Right ventricle myocardium superior (tissue), 1 donor: ENCODE data around the gene ECM1. TPM values are rescaled to one million over a fixed set of nuclear protein-coding genes. Genes with fewer than 3 reads are reported as not detected.

Experiments used
- ATAC-seq: fragments of 200-7000 bp; cut with Tn5 transposase; one replicate; pipeline ENCODE4 v1.9.1; 2020; ENCODE audit warnings: mild to moderate bottlenecking; ENCODE audit not compliant: poor library complexity
- DNase-seq: peaks from one replicate; pipeline ENCODE4 v3.0.0-alpha.2; 2020
- intact Hi-C: fragments of 100-400 bp; cut with DNase I; formaldehyde crosslinking; loops from one replicate; pipeline ENCODE4 v1.11.2; 2022
- total RNA-seq: library from RNA; stranded (reverse); fragmentation: NEBNext Ultra II Directional; extraction: Animal tissue kit (Norgen Biotek cat#: 25700); gene quantifications from one replicate; pipeline ENCODE4 v1.2.1, GENCODE V29; 2021
- donor health status: DM: no; HTN: yes; CAD: no; lungs with severe emphysema.

ECM1 gene
- total RNA-seq, 1 donor from 2014 or later: 16.7 TPM

DNA sequence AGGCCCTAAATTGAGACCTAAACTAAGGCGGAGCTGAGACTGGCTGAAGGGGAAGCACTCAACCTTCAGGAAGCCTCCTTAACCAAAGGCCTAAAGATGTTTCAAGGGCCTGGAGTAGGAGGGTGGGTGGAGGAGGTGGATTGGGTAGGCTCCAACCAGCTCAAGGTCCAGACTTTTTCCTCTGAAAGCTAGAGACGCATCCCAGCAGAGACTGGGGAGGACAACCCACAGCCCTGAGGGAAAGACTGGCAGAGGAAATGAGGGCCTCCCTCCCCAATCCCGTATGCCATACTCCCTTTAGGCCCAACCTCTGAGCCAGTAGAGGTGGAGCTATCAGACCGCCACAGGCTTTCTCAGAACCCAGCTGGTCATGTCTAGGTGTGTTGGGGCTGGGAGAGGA lies 1.1 kb downstream of the ECM1 start:
- ATAC-seq (peak; percentile 22), DNase-seq (peak; percentile 4)
- intact Hi-C loops: no loop called here

- ATAC-seq: no peak
- intact Hi-C loops: no loop called here
- peak; percentile 31 for DNase-seq
Measured at GRCh38 chr1:150511551-150511950, 3.6 kb downstream of the ECM1 start.

- peak; percentile 32 for DNase-seq
- intact Hi-C loops: no loop called here
- ATAC-seq: no peak
Measured at GRCh38 chr1:150511985-150512660, 4.2 kb downstream of the ECM1 start.

DNA sequence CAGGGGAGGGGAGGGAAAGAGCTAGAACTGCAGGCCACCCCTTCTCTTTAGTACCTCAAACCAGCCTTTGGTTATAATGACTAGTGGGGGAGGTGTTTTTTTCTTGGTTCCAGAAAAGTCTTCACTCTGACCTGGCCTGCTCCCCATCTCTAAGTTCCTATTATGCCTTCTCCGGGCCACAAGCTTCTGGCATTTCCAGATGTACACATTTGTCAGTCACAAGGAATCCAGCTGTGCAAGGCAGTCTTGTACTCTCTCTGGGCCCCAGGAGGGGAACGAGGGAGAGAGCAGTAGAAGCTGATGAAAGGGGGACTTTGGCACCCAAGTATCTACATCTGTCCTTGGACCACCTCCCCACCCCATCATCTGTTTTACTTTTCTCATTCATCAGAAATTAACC lies 4.9 kb downstream of the ECM1 start:
- ATAC-seq: no peak
- intact Hi-C loops: no loop called here
- peak; percentile 8 for DNase-seq

DNA sequence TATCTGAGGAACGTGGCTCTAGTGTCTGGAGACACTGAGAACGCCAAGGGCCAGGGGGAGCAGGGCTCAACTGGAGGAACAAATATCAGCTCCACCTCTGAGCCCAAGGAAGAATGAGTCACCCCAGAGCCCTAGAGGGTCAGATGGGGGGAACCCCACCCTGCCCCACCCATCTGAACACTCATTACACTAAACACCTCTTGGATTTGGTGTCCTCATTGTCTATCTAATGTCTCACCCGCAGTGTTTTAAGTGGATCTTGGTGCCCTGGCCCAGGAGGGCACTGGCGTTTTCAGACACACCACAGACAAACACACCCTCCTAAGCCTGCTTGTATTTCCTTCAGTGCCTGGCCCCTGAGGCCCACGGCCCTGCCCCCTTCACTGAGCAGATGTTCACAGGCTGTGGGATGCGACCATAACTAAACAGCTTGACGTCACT lies 5.5 kb downstream of the ECM1 start:
- ATAC-seq (no peak), DNase-seq (peak; percentile 27)
- intact Hi-C loops: no loop called here

GRCh38 chr1:150514260-150514659 lies 6.4 kb downstream of the ECM1 start:
- ATAC-seq (no peak), DNase-seq (peak; percentile 35)
- intact Hi-C loops: no loop called here

DNA sequence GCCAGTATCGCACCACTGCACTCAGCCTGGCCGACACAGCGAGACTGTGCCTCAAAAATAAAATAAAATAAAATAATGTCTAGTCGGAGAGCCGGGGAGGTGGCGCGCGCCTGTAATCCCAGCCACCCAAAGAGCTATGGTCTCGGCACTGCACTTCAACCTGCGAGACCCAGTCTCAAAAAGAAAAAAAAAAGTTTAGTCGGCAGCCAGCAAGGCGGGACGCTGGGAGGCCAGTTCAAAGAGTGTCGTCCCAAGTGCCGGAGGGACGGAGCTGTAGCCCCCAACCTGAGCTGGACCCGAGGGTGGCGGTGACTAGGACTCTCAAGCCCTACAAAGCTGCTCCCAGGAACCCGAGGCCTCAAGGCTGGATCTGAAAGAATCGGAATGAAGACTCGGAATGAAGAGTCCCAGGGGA lies 7.0 kb downstream of the ECM1 start:
- intact Hi-C loops: no loop called here
- ATAC-seq (peak; percentile 17), DNase-seq (no peak)

DNA sequence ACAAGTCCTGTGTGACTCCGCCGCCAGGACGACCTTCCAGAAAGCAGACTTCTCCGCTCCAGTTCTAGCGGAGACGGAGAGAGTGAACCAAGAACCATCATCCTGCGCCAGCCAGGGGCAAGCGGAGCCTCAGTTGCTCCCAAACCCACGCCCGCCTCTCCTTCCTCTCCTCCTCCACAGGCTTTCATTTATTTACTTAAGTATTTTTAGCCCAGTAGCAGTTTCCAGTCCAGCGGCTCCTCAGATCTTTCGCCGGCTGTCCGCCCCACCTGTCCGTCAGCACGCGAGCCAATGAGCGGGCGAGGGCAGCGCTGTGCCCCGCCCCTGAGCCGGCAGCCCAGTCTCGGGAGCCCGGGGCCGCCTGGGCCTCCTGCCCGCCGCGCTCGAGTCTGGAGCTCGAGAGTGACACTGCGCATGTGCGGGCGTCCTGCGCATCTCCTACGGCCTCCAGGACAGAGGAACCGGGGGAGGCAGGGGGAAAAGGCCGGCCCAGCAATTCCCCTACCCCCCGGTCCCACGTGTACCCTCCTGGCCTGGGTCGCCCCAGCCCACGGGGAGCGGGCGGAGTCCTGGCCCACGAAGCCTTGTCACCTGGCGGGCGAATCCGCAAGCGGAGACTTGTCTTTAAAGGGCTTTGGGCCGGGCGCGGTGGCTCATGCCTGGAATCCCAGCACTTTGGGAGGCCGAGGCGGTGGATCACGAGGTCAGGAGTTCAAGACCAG lies 7.6 kb downstream of the ECM1 start, which contains the start of gene FALEC:
TSS of gene FALEC (plus strand) at position 425 of the 722 bp plus-strand sequence.
- peak; percentile 99 for DNase-seq
- intact Hi-C loops: no loop called here
- peak; percentile 99 for ATAC-seq

GRCh38 chr1:150516050-150516591 lies 8.2 kb downstream of the ECM1 start:
- peak; percentile 1 for ATAC-seq
- intact Hi-C loops: no loop called here
- DNase-seq: no peak

GRCh38 chr1:150516616-150517015 lies 8.7 kb downstream of the ECM1 start:
- no peak for ATAC-seq
- intact Hi-C loops: no loop called here
- no peak for DNase-seq

- DNase-seq: no peak
- intact Hi-C loops: no loop called here
- no peak for ATAC-seq
Measured at GRCh38 chr1:150521196-150521968, 13.5 kb downstream of the ECM1 start.

- intact Hi-C loops: no loop called here
- ATAC-seq: no peak
- no peak for DNase-seq
Measured at GRCh38 chr1:150525348-150525747, 17.4 kb downstream of the ECM1 start.

DNA sequence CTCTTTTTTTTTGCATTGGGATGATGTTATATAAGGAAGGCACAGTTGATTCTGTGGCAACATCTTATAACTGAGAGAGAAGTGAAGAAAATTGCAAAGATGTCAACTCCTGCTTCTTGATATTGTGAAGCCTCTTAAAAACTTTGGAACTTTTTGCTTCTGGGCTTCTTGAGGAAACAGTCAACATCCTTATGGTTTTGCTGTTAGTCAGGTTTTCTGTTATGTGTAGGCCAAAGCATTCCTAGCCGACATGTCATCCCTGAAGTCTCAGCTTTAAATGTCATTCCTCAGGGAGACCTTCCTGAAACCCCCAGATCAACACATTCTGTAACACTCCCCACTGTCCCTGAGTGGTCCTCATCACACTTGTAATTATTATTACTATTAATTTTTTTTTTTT lies 20.3 kb downstream of the ECM1 start:
- ATAC-seq (no peak), DNase-seq (no peak)
- intact Hi-C loops: no loop called here

GRCh38 chr1:150529017-150529416 lies 21.1 kb downstream of the ECM1 start:
- intact Hi-C loops: no loop called here
- peak; percentile 23 for ATAC-seq
- peak; percentile 11 for DNase-seq

- peak; percentile 10 for DNase-seq
Measured at GRCh38 chr1:150530491-150531159, 22.7 kb downstream of the ECM1 start.

DNA sequence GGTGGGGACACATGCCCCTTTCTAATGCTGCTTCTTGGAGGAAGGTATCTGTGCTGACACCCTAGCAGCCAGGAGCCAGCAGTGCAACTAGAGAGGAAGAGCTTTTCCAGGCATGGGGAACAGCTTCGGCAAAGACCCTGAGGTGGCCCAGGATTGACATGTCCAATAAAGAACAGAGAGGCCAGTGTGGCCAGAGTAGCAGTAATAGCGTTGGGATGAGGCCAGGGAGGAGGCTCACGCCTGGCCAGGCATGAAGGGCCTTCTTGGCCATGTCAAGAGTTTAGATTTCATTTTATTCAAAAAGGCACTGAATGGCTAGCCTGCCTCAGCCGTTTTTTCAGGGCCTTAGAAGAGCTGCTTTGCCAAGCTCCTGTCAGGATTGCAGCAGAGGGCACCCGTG lies 25.0 kb downstream of the ECM1 start:
- no peak for ATAC-seq
- intact Hi-C loops: loop anchor here (5.0 kb wide), 1 partner anchor 66 kb away; no protein-coding TSS in a partner anchor
- DNase-seq: peak; percentile 52

More at GRCh38 chr1:150530491-150531159, 22.7 kb downstream of the ECM1 start:
- no peak for ATAC-seq
- intact Hi-C loops: loop anchor here (5.0 kb wide), 1 partner anchor 63 kb away; no protein-coding TSS in a partner anchor

DNA sequence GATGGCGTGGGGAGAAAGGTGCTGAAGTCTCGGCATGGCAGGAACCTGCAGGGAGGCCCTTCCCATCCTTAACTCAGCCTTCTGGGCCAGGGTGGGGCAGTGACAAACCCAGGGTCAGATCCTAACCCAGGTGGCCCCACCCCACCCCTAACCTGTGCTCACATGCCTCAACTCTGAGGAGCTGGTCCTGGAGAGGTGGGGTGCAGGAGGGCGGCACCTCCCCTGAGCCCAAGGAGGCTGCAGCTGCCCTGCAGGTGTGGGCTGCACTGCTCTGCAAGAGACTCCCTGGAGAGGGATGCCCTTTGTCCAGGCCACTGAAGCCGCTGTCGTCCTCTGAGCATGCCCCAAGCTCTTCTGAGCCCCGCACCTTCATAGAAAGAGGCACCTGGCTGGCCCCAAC lies 26.1 kb downstream of the ECM1 start:
- intact Hi-C loops: loop anchor here (5.0 kb wide), 1 partner anchor 67 kb away; no protein-coding TSS in a partner anchor
- ATAC-seq: no peak
- DNase-seq: peak; percentile 33

DNA sequence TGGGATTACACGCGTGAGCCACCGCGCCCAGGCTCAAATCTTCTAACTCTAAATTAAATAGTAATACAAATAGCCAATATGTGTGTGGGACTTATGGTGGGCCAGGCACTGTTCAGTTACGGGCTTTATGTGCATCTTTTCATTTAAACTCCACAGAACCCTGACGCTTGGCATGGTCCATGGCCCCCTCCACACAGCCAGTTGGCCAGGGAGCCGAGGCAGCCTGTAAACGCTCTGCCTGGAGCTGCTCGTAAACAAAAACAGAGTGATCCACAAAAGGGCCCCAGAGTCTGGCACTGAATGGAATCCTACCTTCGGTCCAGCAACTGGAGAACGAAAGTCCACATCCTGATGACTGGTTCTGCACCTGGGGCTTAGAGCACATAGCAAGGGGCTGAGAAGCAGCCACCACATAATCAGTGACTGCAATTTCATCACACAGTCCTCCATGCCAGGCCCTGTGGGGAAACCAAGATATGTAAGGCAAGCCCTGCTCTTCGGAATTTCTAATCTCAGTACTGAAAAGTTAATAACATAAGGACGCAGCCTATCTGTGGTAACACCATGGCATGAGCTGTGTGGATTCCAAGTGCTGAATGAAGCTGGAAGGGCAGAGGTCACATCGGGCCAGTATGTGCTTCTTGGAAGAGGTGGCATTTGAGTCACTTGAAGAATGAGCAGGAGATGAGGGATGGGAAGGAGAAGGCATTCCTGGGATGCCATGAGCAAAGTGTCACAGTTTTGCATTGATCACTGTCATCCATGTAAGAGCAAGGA lies 27.8 kb downstream of the ECM1 start:
- DNase-seq (peak; percentile 38), ATAC-seq (peak; percentile 10)
- intact Hi-C loops: no loop called here
